Anterior cingulate cortex (tissue), 58 donors: Measurements from ENCODE around the gene TAF11L5.
"Not testable (repeated sequence)": the region's sequence is repeated elsewhere in the genome, so short reads cannot be mapped to it uniquely, and the experiment has no call there.

Source experiments
- DNase-seq, 58 donors: peaks; one replicate each; lab custom pipeline; 2025; lab: John Stamatoyannopoulos, UW

The TAF11L5 gene

DNA sequence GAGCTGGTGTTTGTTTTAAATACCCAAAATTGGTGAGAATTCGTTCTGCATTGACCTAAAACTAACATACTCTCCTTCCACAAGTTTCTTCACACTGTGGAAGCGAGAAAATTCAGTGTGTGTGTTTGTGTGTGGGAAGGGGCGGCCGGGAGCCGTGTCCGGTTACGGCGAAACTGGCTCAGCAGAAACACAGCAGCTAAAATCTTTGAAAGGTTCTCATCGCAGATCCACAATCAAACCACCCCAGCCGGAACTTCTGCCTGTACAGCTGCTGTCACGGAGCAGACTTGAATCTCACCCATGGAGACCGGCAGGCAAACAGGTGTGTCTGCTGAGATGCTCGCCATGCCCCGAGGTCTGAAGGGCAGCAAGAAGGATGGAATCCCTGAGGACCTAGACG lies at the start of gene TAF11L5:
Gene TAF11L5 (plus strand): TSS at position 301 of the 400 bp plus-strand sequence.
- not testable (repeated sequence) for DNase-seq

DNA sequence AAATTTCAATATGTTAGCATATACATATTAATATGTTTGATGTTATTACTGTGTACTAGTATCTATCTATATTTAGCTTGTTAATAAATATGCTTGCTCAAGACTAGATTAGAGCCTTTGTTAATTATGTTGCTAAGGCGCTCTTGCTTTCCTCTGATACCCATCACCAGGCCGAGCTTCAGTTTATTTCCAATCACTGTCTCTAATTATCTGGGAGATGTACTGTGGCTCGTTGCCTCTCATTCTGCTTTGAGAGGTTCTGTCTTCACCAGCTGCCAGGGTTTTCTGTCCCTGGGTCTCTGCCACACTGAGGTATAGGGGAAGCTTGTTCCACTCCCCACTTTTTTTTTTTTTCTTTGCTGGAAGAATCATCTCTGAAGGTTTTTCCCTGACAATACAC lies 48.0 kb upstream of the TAF11L5 start:
- DNase-seq: no peak

DNA sequence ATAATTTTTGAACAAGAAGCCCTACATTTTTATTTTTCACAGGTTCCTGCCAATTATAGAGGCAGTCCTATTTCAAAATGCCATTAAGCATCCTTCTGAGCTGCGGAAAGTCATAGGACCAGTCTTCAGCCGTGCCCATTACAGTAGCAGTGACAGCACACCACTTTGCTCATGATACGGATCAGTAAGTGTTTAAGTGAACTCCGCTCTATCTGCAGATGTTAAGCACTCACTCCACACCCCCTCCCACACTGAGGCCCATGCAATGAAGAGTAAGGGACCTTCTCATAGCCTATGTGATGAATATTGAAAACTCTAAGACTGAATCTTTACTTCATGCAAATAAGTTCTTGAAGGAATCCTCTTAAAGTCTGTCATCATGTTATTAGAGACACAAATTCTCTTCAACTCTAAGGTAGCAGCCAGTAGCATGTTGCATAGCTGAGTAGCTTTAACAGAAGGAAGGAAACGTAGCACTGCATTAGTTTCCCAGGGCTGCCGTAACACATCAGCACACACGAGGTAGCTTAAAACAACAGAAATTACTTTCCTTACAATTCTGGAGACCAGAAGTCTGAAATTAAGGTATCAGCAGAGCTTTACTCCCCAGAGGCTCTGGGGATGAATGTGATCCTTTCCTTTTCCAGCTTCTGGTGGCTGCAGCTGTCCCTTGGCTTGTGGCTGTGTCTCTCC lies 47.3 kb upstream of the TAF11L5 start:
- DNase-seq: no peak

DNA sequence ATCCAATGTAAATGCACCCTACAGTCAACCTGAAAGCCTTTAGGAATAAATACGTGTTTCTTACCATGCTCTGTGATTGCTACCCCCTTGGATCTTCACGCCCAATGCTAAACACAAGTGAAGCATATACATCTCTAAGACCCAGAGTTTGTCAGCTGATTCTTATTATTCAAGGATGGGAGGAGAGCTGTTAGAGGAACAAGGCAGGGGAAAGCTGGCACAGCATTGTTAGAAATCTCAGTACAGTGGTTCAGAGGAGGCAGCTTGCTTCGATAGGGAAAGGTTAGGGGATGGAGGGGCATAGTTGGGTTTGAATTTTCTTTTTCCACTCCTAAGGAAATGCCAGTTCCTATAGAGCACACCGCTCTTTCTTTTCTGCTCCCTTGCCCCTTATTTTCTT lies 43.7 kb upstream of the TAF11L5 start:
- DNase-seq: no peak

GRCh38 chr5:17482790-17483189 lies 42.2 kb upstream of the TAF11L5 start:
- DNase-seq: no peak

DNA sequence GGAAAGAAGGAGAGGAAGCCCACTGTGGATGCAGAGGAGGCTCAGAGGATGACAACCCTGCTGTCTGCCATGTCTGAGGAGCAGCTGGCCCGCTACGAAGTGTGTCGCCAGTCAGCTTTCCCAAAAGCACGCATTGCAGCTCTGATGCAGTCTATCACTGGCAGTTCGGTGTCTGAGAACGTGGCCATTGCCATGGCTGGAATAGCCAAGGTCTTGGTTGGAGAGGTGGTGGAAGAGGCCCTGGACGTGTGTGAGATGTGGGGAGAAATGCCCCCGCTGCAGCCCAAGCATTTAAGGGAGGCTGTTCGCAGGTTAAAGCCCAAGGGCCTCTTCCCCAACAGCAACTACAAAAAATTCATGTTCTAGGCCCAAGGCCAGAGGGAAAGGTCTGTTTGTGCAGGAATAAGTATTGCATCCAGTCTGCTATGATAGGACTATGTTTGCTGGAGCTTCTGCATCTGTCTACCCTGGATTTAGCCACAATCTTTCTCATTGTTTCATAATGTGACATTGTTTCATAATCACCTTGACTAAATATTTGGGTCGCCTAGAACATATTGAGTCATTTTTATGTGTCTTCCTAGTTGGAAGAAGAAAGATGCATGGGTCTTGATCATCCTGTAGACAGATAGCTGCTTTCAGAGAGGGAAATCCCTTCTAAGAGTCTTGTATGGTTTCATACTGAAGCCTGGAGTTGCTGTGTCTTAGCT lies 38.4 kb upstream of the TAF11L5 start:
- not testable (repeated sequence) for DNase-seq

- DNase-seq: no peak
These were observed 37.9 kb upstream of the TAF11L5 start for GRCh38 chr5:17487174-17487512.

DNA sequence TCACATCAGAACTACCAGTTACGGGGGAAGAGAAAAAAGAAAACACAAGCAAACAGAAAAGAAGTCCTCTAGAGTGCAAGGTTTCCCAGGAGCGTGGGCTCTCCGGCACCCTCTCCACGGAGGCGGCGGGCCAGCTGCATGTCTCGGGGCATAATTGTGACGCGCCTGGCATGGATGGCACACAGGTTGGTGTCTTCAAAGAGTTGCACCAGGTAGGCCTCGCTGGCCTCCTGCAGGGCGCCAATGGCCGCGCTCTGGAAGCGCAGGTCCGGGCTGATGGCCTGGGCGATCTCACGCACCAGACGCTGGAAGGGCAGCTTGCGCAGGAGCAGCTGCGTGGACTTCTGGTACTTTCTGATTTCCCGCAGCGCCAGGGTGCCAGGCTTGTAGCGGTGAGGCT lies 33.8 kb upstream of the TAF11L5 start:
- DNase-seq: not testable (repeated sequence)

- DNase-seq: no peak
These were observed 32.3 kb upstream of the TAF11L5 start for GRCh38 chr5:17492770-17493169.

- DNase-seq: no peak
These were observed 27.6 kb upstream of the TAF11L5 start for GRCh38 chr5:17497446-17497845.

- not testable (repeated sequence) for DNase-seq
These were observed 27.1 kb upstream of the TAF11L5 start, which contains the start of gene TAF11L2 for GRCh38 chr5:17497931-17498330. TAF11L2 (plus strand) TSS chr5:17498231.

DNA sequence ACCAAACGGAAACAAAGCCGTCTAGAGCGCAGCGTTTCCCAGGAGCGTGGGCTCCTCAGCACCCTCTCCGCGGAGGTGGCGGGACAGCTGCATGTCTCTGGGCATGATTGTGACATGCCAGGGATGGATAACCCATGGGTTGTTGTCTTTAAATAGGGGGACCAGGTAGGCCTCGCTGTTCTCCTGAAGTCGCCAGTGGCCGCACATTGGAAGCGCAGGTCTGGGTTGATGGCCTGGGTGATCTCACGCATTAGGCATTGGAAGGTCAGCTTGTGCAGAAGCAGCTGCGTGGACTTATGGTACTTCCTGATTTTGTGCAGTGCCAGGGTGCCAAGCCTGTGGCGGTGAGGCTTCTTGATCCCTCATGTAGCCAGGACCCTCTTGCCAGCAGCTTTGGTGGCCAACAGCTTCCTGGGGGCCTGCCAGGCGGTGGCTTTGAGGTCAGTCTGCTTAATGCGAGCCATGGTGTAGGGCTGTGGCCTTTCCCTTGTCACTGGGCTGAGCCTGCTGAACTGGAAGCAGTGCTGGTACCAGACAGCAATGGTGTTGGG lies 13.2 kb upstream of the TAF11L5 start:
- no peak for DNase-seq

DNA sequence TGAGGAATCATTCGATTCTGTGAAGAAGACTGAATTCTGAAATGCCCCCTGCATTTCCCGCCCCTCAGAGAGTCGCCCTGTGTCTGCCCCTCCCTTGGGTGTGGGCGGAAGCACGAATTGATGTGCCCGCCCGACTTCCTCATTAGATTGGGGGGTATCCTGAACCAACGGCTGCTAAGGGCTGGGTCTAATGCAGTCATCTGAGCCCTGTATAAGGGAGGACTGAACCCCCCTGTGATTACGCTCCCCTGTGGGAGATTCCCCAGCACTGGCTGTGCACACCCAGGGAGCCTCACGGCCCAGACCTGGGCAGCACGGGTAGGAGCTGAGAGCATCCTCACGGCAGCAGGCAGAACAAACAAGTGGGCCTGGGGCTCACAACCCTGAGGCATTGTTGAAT lies 7.5 kb upstream of the TAF11L5 start:
- not testable (repeated sequence) for DNase-seq

DNA sequence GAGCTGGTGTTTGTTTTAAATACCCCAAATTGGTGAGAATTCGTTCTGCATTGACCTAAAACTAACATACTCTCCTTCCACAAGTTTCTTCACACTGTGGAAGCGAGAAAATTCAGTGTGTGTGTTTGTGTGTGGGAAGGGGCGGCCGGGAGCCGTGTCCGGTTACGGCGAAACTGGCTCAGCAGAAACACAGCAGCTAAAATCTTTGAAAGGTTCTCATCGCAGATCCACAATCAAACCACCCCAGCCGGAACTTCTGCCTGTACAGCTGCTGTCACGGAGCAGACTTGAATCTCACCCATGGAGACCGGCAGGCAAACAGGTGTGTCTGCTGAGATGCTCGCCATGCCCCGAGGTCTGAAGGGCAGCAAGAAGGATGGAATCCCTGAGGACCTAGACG lies 7.0 kb upstream of the TAF11L5 start, which contains the start of gene TAF11L3:
Gene TAF11L3 (plus strand): TSS at position 301 of the 400 bp plus-strand sequence.
- not testable (repeated sequence) for DNase-seq

DNA sequence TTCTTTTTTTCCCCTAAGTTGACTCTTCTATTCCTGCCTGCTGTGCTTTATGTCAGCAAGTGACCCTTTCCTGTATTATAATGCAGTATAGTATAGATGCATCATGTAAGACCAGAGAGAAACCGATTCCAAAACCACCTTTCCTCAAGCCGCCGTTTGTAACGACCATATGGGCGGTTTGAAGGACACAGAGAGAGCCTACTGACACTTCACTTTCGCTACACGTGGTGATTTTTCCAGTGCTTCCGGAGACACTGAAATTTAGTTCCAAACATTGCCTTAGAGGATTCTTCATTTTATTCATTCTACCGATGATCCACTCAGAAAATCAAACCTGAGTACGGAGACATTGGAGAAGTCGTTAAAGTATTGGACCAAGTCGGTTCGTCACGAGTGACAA lies 5.5 kb upstream of the TAF11L5 start:
- not testable (repeated sequence) for DNase-seq

- DNase-seq: not testable (repeated sequence)
These were observed 3.5 kb upstream of the TAF11L5 start, which contains the start of gene TAF11L4 for GRCh38 chr5:17521501-17521900. TAF11L4 (plus strand) TSS chr5:17521801.

GRCh38 chr5:17526504-17526903 lies 1.5 kb downstream of the TAF11L5 start:
- not testable (repeated sequence) for DNase-seq

DNA sequence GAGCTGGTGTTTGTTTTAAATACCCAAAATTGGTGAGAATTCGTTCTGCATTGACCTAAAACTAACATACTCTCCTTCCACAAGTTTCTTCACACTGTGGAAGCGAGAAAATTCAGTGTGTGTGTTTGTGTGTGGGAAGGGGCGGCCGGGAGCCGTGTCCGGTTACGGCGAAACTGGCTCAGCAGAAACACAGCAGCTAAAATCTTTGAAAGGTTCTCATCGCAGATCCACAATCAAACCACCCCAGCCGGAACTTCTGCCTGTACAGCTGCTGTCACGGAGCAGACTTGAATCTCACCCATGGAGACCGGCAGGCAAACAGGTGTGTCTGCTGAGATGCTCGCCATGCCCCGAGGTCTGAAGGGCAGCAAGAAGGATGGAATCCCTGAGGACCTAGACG lies 3.3 kb downstream of the TAF11L5 start, which contains the start of gene TAF11L6:
Gene TAF11L6 (plus strand): TSS at position 301 of the 400 bp plus-strand sequence.
- not testable (repeated sequence) for DNase-seq
